Stimulated activated CD4-positive, alpha-beta T cell treated with anti-CD3 and anti-CD28 coated beads, Interleukin-12 subunit alpha, Interleukin-12 subunit beta, amount 100 ng/mL, for 48 hours (primary cell): ENCODE results near the gene SF3B6.
A peak's percentile ranks its signal among the peaks of the same experiment; 100 is the strongest.
"Not testable (repeated sequence)": the region's sequence is repeated elsewhere in the genome, so short reads cannot be mapped to it uniquely, and the experiment has no call there.

Source experiments
- DNase-seq, 3 donors: peaks; one replicate each; pipeline ENCODE4 v3.0.0-alpha.2; 2020; ENCODE audit warnings: low read depth in 2 of 3, low spot score in 1 of 3

SF3B6 gene

DNA sequence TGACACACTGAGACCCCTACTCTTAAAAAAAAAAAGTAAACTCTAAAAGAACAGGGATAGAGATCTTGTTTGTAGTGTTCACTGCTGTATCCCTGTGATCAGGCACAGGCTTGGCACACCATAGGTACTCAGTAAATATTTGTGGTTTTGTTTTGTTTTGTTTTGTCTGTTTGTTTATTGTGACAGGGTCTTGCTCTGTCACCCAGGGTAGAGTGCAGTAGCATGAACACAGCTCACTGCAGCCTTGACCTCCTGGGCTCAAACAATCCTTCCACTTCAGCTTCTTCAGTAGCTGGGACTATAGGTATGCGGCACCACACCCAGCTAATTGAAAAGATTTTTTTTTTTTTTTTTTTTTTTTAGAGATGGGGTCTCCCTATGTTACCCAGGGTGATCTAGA is 23.2 kb downstream of the SF3B6 start:
- DNase-seq = no peak

DNA sequence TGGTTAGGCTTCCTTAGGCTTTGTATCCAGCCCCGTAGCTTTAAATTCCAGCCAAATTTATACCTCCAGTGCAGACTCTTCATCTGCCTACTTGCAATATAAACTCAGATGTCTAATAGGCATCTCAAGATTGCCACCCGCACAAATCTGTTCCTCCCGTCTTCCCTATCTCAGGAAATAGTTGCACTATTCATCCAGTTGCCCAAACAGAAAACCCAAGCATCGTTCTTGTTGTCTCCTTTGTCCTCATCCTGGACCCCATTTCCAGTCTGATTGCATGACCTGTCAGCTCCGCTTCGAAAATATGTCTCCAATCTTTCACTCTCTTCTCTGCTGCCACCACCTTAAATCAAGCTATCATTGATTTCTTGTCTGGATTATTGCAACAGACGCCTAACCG is 24.3 kb downstream of the SF3B6 start:
- DNase-seq = no peak

DNA sequence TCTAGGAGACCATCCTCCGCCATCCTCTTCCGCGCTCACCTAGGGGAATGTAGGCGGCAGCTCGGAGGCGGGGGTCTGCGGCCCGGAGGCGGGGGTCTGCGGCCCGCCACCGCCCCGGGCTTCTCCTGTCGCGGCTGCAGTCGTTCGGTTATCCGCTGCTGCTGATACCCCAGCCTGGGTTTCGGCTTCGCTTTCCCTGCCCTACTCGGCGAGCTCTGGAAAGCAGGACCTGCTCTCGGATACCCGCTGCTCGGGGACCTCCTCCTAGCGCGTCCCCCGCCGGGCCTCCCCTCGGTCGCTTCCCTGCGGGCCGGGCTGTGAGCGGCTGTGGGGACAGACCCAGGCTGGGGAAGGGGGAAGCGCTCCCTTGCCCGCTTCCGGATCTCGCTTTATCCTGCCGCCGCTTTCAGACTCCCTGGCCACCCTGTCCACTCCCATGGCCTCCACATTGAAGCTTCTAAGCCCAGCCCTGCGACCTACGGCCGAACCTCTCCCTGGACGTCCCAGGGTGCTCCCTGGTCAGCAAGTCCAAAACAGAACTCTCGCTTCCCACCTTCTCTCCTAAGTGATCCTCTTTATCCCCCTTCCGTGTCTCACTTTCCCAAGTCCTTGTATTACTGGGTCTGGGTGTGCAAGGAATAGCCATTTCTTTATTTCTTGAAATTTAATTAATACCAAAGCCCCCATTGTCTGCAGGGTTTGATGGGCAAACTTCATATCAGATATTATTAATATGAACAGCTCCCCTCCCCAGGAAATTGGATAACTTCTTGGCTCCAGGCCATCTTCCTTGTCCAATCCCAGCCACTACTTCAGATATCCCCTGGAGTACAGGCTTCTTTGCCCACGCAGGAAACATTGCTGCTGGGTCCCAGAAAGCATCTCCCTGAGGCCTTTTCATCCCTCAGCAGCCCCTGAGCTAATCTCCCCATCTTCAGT is 25.8 kb downstream of the SF3B6 start:
- DNase-seq = no peak

DNA sequence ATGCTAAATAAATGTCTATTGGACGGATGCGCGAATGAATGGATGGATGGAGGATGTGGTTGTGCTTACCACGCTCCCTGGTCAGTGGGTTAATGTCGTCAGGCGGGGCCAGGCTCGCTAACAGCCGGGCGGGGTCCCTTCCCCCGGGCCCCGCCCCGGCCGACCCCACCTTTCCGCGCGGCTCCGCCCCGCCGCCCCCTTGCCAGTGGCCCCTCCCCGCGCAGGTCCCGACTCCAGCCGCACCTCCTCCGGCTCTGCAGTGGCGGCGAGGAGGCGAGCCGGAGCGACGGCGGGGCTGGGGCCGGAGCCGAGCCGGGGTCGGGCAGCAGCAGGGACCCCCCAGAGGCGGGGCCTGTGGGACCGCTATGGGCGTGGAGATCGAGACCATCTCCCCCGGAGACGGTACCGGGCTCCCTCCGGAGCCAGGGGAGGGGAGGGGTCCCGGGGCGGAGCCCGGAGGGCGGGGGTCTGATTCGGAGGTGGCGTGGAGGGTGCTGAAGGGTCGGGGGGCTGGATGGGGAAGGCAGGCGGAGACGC is 26.6 kb downstream of the SF3B6 start, which contains the start of gene FKBP1B:
TSS of gene FKBP1B (plus strand) at position 257 of the 537 bp plus-strand sequence. CDS start at position 366, 109 bp downstream.
- DNase-seq = peak in 2 of 3 donors; percentile 27 to 49

DNA sequence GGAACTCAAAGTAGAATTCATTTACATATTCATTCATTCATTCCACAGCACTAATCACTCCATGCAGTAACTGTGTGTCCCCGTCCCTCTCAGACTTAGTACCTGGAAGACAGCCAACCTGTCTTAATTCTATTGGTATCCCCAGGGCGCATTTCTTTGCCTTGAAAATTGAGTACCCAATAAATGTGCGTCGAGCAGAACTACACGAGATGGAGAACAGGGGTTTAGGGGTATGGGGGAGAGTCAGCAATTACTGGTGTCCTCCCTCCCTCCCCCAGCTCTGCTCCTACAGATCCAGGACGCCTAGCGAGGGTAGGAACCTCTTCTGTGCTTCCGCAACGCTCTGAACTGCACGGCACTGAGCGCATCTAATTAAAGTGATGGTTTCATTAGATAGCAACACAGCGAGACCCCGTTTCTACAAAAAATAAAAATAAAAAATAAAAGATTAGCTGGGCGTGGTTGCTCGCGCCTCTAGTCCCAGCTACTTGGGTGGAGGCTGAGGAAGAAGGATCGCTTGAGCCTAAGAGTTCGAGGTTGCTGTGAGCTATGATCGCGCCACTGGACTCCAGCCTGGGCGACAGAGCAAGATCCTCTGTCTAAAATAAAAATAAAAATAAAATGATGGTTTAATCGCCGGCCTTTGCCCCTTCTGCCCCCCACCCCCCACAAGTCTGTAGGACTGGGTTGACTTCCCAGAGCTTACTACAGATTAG is 27.2 kb downstream of the SF3B6 start:
- no peak for DNase-seq

DNA sequence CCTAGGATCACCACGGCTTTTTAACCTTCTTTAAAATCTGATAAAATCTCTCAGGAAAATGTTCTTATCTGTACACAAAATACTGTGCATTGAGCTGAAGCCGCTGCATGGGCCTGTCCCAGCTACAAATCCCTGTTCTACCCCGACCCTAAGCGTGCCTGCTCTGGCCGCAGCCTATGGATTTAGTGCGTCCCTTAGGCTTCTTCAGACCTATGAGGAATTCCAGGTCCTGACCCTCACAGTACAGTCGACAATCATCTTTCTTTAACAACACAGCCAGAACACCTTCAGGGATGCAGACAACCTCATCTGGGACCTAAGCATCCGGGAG is 28.5 kb downstream of the SF3B6 start:
- DNase-seq = no peak

DNA sequence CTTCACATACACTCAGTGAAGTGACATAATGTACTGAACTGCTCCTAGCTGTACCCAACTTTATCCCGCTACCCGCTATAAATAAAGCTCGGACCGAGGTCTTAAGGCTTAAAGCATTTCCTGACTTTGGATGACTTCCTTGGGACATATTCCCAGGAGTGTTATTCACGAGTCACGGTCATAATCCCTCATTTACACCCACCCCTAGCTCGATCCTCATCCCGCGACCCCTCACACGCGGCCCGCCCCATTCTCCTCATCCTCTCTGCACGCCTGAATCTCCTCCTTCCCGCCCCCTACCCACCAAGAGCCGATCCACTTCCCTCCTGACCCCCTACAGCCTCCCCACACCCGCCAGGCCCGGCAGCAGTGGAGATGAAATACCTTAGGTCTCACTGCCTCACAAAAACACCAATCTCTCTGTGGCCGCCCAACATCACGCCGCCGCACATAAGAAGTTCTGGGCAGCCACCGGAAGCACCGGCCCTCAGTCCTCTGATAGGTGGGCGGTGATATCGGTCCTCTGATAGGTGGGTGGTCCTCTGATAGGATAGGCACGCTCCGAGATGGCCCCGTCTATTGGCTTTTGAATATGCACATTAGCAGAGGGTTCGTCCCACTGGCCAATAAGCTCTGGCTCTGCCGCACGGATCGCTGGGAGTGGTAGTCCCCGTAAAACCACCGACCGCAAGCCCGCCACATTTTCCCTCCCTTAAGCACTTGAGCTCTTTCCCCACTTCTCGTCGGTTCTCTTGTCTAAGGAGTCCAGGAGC is 29.0 kb downstream of the SF3B6 start, which contains the start of gene WDCP:
TSS of gene WDCP (minus strand) at position 462 of the 773 bp plus-strand sequence. CDS start 7,897 bp downstream, outside the sequence.
- peak; percentile 87 to 92 (median 92) for DNase-seq

DNA sequence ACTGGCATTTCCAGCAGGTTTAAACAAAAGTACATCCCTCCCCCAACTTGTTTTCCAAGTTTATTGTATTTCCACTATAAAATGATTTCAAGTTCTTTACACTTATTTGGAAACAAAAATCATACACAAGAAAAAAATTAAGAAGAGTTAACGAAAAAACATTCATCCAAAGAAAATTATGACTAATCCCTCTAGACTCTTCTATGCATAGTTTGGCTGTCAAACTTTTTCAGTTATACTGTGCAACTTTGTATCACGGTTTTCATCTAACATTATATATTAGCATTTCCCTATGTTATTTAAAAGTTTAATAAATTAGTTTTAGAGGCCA is 29.6 kb downstream of the SF3B6 start:
- no peak for DNase-seq

DNA sequence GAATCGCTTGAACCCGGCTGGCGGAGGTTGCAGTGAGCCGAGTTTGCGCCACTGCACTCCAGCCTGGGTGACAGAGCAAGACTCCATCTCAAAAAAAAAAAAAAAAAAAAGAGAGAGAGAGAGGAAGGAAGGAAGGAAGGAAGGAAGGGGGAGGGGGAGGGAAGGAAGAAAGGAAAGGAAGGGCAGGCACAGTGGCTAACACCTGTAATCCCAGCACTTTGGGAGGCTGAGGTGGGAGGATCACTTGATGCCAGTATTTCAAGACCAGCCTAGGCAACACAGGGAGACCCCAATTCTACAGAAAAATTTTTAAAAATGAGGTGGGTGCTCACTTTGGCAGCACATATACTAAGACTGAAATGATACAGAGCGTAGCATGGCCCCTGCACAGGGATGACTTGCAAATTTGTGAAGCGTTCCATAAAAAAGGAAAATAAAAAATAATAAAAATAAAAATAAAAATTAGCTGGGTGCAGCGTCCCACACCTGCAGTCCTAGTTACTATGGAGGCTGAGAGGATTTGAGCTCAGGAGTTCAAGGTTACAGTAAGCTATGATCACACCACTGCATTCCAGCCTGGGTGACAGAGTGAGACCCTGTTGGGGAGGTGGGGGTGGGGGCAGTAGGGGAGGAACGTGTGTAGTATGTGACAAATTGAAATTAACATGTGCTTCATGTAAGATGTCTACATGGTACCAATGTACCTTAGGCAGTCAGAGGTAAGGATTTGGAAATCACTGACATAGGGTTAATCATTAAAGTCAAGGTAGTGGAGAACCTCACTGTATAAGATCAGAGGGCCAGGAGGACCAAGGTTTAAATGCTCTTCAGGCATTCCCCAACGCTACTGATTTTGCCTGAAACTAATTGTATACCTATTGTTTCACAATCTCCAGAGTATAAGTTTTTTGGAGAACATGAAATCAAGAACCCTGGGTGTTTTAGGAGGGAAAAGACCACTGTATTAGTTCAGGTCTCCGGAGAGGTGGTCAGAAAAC is 30.3 kb downstream of the SF3B6 start:
- DNase-seq = no peak

DNA sequence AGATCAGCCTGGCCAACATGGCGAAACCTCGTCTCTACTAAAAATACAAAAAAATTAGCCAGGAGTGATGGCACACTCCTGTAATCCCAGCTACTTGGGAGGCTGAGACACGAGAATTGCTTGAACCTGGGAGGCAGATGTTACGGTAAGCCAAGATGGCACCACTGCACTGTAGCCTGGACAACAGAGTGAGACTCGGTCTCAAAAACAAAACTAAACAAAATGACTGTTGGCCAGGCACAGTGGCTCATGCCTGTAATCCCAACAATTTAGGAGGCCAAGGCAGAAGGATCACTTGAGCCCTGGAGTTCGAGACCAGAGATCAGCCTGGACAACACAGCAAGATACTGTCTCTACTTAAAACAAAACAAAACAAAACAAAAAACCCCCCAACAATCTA is 33.0 kb downstream of the SF3B6 start:
- not testable (repeated sequence) for DNase-seq

DNA sequence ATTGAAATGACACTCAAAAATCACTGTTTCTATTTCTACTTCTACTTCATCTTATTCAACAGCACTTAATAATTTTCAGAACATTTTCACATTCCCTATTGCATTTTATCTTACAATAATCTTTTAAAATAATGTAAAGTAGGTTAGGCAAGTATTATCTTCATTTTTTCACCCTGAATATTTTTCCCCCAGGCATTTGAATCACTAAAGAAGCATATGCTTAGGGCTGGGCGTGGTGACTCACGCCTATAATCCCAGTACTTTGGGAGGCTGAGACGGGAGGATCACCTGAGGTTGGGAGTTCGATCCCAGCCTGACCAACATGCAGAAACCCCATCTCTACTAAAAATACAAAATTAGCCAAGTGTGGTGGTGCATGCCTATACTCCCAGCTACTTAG is 35.6 kb downstream of the SF3B6 start:
- DNase-seq = no peak

DNA sequence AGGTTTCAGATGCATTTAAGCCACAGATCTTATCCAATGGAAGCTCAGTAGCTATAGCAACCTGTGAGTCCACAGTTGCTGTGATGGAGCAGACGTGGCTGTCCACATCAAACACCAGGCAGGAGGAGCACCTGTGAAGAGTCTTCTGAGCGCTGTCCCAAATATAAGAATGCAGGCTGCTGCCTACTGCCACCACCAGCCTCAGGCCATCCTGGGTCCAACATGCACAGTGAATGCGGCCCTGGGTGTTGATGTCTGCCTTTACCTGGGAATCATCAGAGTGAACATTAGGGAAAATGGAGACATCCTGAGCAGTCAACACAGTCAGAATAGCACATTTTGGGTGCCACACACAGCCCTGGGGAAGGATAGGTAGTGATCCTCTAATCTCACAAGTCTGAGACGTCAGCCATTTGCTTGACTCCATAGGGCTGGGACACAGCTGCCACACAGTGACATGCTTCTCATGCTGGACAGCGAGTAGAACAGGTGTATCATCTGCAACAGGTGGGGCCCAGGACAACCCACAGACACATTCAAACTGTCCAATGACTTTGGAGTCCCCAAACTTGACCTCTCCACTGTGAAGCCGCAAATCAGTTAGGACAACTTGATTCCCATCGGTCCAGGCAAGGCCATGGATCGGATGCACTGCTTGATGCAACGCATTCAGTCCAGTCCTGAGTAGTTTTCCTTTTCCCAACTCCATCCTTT is 37.2 kb downstream of the SF3B6 start:
- DNase-seq = no peak

DNA sequence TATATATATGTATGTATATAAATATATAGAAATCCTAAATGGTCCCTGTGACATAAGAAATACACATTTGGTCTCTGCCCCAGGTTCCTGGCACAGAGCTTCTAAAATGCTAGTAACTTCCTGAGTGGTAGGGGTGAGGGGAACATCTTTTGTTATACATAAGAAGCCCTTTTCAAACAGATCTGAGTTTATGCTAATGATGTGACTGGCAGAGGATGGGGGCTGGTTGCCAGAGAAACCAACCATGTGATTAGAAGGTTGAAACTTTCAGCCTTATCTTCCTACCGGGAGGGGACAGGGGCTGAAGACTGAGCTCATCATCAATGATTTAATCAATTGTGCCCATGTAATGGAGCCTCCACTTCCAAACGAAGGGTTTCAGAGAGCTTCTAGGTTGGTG is 49.9 kb downstream of the SF3B6 start:
- DNase-seq = no peak

DNA sequence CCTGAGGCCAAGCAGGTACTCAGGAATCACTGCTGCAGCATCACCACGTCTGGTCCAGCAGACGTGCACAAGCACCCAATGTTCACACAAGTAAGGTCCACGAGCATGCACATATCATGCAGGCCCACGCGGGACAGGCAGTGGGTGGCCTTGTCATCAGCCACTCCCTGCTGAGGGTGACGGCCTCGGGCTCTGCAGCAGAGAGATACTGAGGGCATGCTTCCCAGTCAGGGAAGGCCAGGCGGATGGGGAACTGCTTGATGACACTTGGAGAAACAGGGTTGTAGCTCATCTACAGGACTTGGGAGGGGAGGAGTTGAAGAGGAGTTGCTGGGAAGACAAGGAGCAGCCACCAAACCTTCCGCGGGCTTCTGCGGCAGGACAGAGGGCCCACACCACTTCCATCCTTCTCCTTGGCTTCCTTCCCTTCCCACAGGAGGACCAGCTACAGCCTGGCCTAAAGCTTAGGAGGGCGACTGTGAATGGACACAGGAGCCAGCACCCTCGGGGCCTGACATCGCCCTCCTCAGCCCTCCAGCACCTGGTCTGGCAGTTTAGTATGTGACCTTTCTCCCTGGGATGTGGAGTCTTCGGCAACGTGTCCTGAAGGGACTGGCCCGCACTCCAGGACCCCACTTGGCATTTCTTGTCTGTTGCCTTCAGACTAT is 51.0 kb downstream of the SF3B6 start:
- no peak for DNase-seq

DNA sequence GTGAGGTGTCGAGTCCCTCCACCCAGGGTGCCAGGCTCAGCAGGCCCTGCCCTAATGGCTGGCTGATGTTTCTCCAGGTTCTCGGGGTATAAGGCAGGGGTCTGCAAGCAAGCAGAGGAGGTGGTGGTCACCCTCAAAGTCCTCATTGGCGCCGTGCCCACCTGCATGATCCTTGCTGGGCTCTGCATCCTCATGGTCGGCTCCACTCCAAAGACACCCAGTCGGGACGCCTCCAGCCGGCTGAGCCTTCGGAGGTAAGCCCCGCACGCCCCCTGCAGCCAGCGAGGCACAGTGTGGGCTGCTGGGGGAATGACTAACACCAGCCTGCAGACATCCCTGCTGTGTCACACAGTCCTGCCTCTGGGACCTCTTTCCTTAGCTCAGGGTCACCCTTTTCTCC is 52.1 kb downstream of the SF3B6 start:
- no peak for DNase-seq

DNA sequence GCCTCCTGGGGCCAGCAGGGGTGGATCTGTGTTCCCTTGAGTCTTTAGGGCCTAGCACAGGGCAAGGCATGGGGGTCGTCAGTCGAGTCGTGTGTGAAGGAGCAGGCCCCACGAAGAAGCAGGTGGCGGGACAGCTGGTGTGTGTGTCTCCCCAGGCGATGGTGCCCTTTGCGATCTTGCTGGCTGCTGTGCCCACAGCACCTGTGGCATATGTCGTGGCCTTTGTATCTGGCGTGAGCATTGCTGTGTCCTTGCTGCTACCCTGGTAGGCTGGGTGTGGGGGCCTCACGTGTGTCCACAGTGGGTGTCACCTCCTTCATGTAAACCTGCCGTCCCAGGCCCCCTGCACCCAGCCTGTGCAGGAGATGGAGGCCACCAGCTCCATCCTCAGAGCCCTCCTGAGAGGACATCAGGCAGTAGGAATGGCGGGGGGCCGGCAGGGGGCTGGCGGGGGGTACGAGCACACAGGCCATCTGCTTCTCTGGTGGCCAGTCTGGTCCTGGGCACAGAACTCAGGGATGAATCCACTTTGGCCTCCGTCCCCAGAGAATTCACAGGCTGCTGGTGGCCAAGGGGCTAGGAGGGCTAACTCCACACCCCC is 53.1 kb downstream of the SF3B6 start:
- no peak for DNase-seq

DNA sequence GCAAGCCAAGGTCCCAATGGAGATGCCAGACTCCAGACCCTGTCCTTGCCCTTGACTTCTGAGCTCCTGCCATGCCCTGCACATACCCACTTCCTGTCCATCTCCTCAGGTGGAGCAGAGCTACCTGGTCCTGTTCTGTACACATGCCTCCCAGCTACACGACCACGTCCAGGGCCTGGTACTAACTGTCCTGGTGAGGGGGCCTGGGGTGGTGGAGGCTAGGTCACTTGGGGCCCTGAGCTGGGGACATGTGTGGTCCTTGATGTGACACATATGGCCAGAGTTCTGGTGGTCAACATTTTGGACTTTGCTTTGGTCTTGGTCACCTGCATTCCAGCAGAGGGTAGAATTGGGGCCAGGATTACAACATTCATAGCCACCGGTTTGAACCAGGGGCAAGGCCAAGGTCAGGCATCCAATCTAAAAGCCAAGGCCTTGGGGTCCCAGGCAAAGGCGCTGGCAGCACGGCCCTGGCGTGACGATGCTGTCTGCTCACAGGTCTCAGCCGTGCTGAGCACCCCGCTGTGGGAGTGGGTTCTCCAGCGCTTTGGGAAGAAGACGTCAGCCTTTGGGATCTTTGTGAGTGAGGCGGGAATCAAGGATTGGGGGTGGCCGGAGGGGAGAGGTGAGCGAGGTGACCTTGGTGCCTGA is 53.7 kb downstream of the SF3B6 start:
- DNase-seq = no peak
